Adrenal gland (tissue), 5 donors: Measurements from ENCODE around the gene PIK3R3.

ENCODE experiments used
- POLR2A ChIP-seq, 2 donors: fragments of 450-650 bp; IDR thresholded peaks; one replicate each; pipeline ENCODE4 v1.6.1; 2017; ENCODE audit warnings: antibody characterized with exemption in 2 of 2, mild to moderate bottlenecking in 2 of 2, moderate library complexity in 1 of 2
- TF ChIP-seq, protein P1 (sequence below), 6 experiments: fragments of 450-650 bp in 4 of 6; fragments of 200-600 bp in 2 of 6; sonication (generic) in 1 of 6; IDR thresholded peaks; 1 replicate in 5 of 6; 2 replicates in 1 of 6; pipeline versions ENCODE4 v1.5.1 to v1.8.0; 2016 to 2021; ENCODE audit warnings: antibody characterized with exemption in 6 of 6, mild to moderate bottlenecking in 2 of 6, moderate library complexity in 1 of 6
- donor health status: DM: no; HTN: no; CAD: no.

DNA sequence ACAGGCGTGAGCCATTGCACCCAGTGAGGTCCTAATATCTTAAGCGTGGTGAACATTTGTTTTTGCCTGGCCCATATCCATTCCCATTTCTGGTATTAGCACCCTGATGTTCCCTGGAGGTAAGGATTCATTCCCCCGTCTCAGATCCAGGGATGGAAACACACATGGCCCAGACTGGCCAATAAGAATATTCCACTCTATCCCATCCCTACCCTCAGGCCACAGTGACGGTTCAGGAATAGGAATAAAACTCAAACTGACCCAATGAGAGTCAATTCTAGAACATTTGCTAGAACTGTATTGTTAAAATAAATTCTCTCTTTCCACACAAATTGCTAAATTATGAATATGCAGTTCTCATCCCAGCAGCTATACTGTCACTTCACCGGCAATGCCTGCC is 76.1 kb downstream of the PIK3R3 start:
- no peak for TF ChIP-seq POLR2A (IDR thresholded peaks at IDR 0.05)
- TF ChIP-seq, protein P1, sequence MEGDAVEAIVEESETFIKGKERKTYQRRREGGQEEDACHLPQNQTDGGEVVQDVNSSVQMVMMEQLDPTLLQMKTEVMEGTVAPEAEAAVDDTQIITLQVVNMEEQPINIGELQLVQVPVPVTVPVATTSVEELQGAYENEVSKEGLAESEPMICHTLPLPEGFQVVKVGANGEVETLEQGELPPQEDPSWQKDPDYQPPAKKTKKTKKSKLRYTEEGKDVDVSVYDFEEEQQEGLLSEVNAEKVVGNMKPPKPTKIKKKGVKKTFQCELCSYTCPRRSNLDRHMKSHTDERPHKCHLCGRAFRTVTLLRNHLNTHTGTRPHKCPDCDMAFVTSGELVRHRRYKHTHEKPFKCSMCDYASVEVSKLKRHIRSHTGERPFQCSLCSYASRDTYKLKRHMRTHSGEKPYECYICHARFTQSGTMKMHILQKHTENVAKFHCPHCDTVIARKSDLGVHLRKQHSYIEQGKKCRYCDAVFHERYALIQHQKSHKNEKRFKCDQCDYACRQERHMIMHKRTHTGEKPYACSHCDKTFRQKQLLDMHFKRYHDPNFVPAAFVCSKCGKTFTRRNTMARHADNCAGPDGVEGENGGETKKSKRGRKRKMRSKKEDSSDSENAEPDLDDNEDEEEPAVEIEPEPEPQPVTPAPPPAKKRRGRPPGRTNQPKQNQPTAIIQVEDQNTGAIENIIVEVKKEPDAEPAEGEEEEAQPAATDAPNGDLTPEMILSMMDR (IDR thresholded peaks at IDR 0.05) = no peak
